Measurements from ENCODE around the gene MVB12B.

Gene MVB12B

DNA sequence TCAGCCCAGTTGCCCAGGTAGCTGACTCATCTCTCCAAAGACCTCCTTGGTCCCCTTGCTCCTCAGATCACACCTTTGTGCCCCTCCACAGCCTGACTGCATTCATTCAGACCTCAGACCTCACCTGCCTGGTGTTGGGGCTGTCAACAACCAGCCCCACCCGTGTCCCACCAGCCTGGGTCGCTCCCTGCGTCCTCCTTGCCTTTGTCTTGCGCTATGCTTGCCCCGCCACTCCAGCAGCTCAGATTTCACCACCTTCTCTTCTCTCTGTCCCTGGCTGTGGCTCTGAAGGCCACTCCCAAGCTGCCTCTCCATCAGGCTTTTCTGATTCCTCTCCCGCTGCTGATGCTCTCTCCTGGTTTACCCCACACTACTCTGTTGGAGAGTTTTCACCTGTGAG, 103.5 kb downstream of the MVB12B start:
- no peak for DNase-seq (ENCODE audit: low read depth in 1 of 2, low spot score in 1 of 2)
- H3K27ac ChIP-seq (replicated peaks), result no peak overlapping the region
- H3K27me3 ChIP-seq (ENCODE audit: insufficient read depth, poor library complexity, severe bottlenecking), result no peaks in the 10 kb centered on the region
- no peak overlapping the region for H3K4me3 ChIP-seq (replicated peaks; ENCODE audit: insufficient read depth, low read length)
- TF ChIP-seq REST (IDR thresholded peaks at IDR 0.05; ENCODE audit: insufficient replicate concordance, low read depth) (no peak), POLR2AphosphoS5 (IDR thresholded peaks at IDR 0.05; ENCODE audit: low read depth) (no peak), GABPA (IDR thresholded peaks at IDR 0.05; ENCODE audit: low read depth) (no peak)
- TF ChIP-seq, protein P1, sequence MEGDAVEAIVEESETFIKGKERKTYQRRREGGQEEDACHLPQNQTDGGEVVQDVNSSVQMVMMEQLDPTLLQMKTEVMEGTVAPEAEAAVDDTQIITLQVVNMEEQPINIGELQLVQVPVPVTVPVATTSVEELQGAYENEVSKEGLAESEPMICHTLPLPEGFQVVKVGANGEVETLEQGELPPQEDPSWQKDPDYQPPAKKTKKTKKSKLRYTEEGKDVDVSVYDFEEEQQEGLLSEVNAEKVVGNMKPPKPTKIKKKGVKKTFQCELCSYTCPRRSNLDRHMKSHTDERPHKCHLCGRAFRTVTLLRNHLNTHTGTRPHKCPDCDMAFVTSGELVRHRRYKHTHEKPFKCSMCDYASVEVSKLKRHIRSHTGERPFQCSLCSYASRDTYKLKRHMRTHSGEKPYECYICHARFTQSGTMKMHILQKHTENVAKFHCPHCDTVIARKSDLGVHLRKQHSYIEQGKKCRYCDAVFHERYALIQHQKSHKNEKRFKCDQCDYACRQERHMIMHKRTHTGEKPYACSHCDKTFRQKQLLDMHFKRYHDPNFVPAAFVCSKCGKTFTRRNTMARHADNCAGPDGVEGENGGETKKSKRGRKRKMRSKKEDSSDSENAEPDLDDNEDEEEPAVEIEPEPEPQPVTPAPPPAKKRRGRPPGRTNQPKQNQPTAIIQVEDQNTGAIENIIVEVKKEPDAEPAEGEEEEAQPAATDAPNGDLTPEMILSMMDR (IDR thresholded peaks at IDR 0.05; ENCODE audit: insufficient read depth, low read length), result no peak

DNA sequence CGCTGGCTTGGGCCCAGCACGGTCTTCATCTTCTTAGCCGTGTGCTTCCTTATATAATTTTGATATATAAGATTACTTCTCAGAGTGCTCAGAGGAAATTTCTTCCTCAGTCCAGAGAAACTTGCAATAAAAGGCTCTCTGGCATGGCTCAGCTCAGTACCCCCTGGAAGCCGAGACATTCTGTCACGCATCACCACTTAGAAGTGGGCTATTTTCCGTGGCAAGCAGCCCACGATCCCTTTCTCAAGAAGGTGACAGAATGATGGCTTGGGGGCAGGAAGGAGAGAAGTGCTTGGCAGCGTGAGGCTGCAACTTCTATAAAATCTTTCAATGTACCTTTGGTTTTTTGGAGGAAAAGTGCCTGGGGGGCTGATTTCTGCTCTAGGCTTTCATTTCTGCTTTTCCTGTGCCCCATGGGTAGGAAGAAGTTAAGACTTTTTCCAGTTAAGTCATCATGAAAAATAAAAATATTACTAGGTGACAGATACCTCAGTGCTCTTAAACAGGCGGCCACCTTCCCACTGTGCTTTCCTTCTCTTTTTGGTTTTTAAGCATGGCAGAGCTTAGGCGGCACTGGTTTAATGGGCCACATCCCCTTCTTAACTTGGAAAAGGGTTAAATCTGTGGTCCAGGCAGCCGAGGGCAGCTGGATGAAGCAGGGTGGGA, 104.6 kb downstream of the MVB12B start:
- H3K27me3 ChIP-seq (ENCODE audit: insufficient read depth, poor library complexity, severe bottlenecking), result no peaks in the 10 kb centered on the region
- TF ChIP-seq SPI1 (IDR thresholded peaks at IDR 0.05; ENCODE audit: borderline replicate concordance, low read depth) (no peak), POLR2AphosphoS5 (IDR thresholded peaks at IDR 0.05; ENCODE audit: low read depth) (no peak), GABPA (IDR thresholded peaks at IDR 0.05; ENCODE audit: low read depth) (no peak), REST (IDR thresholded peaks at IDR 0.05; ENCODE audit: insufficient replicate concordance, low read depth) (no peak)
- TF ChIP-seq, protein P1 (IDR thresholded peaks at IDR 0.05; ENCODE audit: insufficient read depth, low read length), result no peak
- H3K4me3 ChIP-seq (replicated peaks; ENCODE audit: insufficient read depth, low read length), result no peak overlapping the region
- no peak overlapping the region for H3K27ac ChIP-seq (replicated peaks)
- DNase-seq (ENCODE audit: low read depth in 1 of 2, low spot score in 1 of 2), result no peak

GRCh38 chr9:126432659-126433058, 106.0 kb downstream of the MVB12B start:
- no peaks in the 10 kb centered on the region for H3K27me3 ChIP-seq (ENCODE audit: insufficient read depth, poor library complexity, severe bottlenecking)
- DNase-seq (ENCODE audit: low read depth in 1 of 2, low spot score in 1 of 2), result no peak
- TF ChIP-seq SPI1 (IDR thresholded peaks at IDR 0.05; ENCODE audit: borderline replicate concordance, low read depth), result no peak
- H3K27ac ChIP-seq (replicated peaks), result no peak overlapping the region
- H3K4me3 ChIP-seq (replicated peaks; ENCODE audit: insufficient read depth, low read length), result no peak overlapping the region

DNA sequence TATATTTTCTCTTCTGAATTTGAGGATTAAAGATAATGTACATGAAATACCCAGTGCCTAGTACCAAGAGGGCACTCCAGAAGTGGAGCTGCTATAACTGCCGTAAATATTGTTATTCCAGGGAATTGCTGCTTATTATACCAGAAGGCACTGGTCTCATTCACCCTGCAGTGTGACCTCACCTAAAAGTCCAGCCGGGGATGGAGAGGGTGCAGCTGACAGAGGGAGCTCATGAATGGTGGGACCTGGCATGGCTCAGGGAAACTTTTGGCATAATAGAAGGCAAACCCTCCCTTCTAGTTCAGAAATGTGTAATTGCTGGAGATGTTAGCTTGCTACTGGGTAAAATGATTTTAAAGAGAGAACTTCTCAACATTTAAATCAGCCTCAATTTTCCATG, 108.5 kb downstream of the MVB12B start:
- no peaks in the 10 kb centered on the region for H3K27me3 ChIP-seq (ENCODE audit: insufficient read depth, poor library complexity, severe bottlenecking)
- TF ChIP-seq, protein P1 (IDR thresholded peaks at IDR 0.05; ENCODE audit: insufficient read depth, low read length), result no peak
- no peak for TF ChIP-seq POLR2AphosphoS5 (IDR thresholded peaks at IDR 0.05; ENCODE audit: low read depth)
- no peak for DNase-seq (ENCODE audit: low read depth in 1 of 2, low spot score in 1 of 2)

More for the DNA sequence above, 108.5 kb downstream of the MVB12B start:
- H3K27ac ChIP-seq (replicated peaks), result no peak overlapping the region
- H3K4me3 ChIP-seq (replicated peaks; ENCODE audit: insufficient read depth, low read length), result no peak overlapping the region
